IMR-90 (cell line): ENCODE measurements around the gene ARNT2. TPM values are rescaled to one million over a fixed set of nuclear protein-coding genes. Genes with fewer than 3 reads are reported as not detected.

Source experiments
- ATAC-seq: fragments of 200-7000 bp; cut with Tn5 transposase; 2 replicates; pipeline ENCODE4 v1.9.1; 2020; ENCODE audit warnings: low read depth, mild to moderate bottlenecking, moderate library complexity
- BruUV-seq: library from RNA; stranded (reverse); fragments of 400-500 nt; replicated peaks from 2 replicates; lab custom pipeline; 2021; lab: Mats Ljungman, UMichigan
- CTCF ChIA-PET: fragments of 300-600 bp; formaldehyde crosslinking; extraction: SDS; loops from one replicate; lab custom pipeline; 2021; ENCODE audit warnings: antibody characterized with exemption; lab: Yijun Ruan, JAX
- POLR2A ChIA-PET: fragments of 300-600 bp; sonication (Branson Sonifier 250); formaldehyde crosslinking; loops from one replicate; lab custom pipeline; 2022; ENCODE audit warnings: antibody characterized with exemption; ENCODE audit not compliant: unreplicated experiment; lab: Charles Lee
- DNase-seq: peaks from one replicate; pipeline ENCODE4 v3.0.0; 2013
- H2AFZ ChIP-seq: replicated peaks from 2 replicates; pipeline ENCODE3; 2013; ENCODE audit warnings: low read length, mild to moderate bottlenecking; ENCODE audit not compliant: poor library complexity
- H2AK5ac ChIP-seq: 2 replicates; pipeline ENCODE4 v1.6.1; 2013; ENCODE audit warnings: low read depth, low read length, inconsistent platforms
- H2AK9ac ChIP-seq: replicated peaks from 2 replicates; pipeline ENCODE3; 2013; ENCODE audit warnings: mild to moderate bottlenecking, low read depth, low read length, moderate library complexity; ENCODE audit not compliant: poor library complexity
- H2BK120ac ChIP-seq: 2 replicates; pipeline ENCODE4 v1.6.1; 2013; ENCODE audit warnings: low read depth, low read length, inconsistent platforms
- H2BK15ac ChIP-seq: 3 replicates; pipeline ENCODE4 v1.6.1; 2013; ENCODE audit warnings: low read depth, low read length, inconsistent platforms
- H2BK20ac ChIP-seq: 2 replicates; pipeline ENCODE4 v1.6.1; 2013; ENCODE audit warnings: low read depth, mild to moderate bottlenecking, inconsistent platforms, low read length, moderate library complexity
- H2BK5ac ChIP-seq: 2 replicates; pipeline ENCODE4 v1.6.1; 2013; ENCODE audit warnings: mild to moderate bottlenecking, low read depth, low read length, inconsistent platforms; ENCODE audit not compliant: poor library complexity, severe bottlenecking
- H3K14ac ChIP-seq: replicated peaks from 2 replicates; pipeline ENCODE4 v1.6.1; 2013; ENCODE audit warnings: low read depth, low read length, inconsistent platforms
- H3K18ac ChIP-seq: 2 replicates; pipeline ENCODE4 v1.6.1; 2013; ENCODE audit warnings: low read depth, low read length, control low read depth
- H3K23ac ChIP-seq: 2 replicates; pipeline ENCODE4 v1.6.1; 2013; ENCODE audit warnings: low read depth, low read length, inconsistent platforms
- H3K27ac ChIP-seq: 2 replicates; pipeline ENCODE4 v1.5.1; 2013; ENCODE audit warnings: mild to moderate bottlenecking, control low read depth, low read length; ENCODE audit not compliant: insufficient read depth
- H3K27me3 ChIP-seq: 2 replicates; pipeline ENCODE4 v1.6.1; 2013; ENCODE audit warnings: low read length; ENCODE audit not compliant: control insufficient read depth, insufficient read depth
- H3K36me3 ChIP-seq: 2 replicates; pipeline ENCODE4 v1.6.1; 2013; ENCODE audit warnings: low read length, mixed read lengths; ENCODE audit not compliant: control insufficient read depth, insufficient read depth
- H3K4ac ChIP-seq: 2 replicates; pipeline ENCODE4 v1.6.1; 2013; ENCODE audit warnings: low read depth, low read length, inconsistent platforms
- H3K4me1 ChIP-seq: 2 replicates; pipeline ENCODE4 v1.6.1; 2013; ENCODE audit warnings: low read length, mixed read lengths; ENCODE audit not compliant: control insufficient read depth, insufficient read depth
- H3K4me2 ChIP-seq: 2 replicates; pipeline ENCODE4 v1.6.1; 2013; ENCODE audit warnings: low read depth, mild to moderate bottlenecking, control low read depth, low read length, moderate library complexity
- H3K4me3 ChIP-seq: 2 replicates; pipeline ENCODE4 v1.5.1; 2013; ENCODE audit warnings: low read depth, mild to moderate bottlenecking, control low read depth, low read length, moderate library complexity; ENCODE audit not compliant: insufficient read depth
- H3K56ac ChIP-seq: 2 replicates; pipeline ENCODE4 v1.6.1; 2013; ENCODE audit warnings: low read length, inconsistent platforms; ENCODE audit not compliant: insufficient read depth; ENCODE audit errors: extremely low read depth
- H3K79me1 ChIP-seq, 2 experiments: 2 replicates each; pipeline ENCODE4 v1.6.1; 2013; ENCODE audit warnings: low read length in 2 of 2, inconsistent platforms in 1 of 2, low read depth in 1 of 2
- H3K9ac ChIP-seq: 2 replicates; pipeline ENCODE4 v1.6.1; 2013; ENCODE audit warnings: low read depth, low read length, control low read depth
- H3K9me1 ChIP-seq: 2 replicates; pipeline ENCODE4 v1.6.1; 2013; ENCODE audit warnings: low read length, inconsistent platforms; ENCODE audit not compliant: insufficient read depth
- H3K9me3 ChIP-seq: 2 replicates; pipeline ENCODE4 v1.6.1; 2013; ENCODE audit warnings: low read length; ENCODE audit not compliant: control insufficient read depth, insufficient read depth
- H4K20me1 ChIP-seq: 2 replicates; pipeline ENCODE4 v1.6.1; 2013; ENCODE audit warnings: low read length, inconsistent platforms; ENCODE audit not compliant: insufficient read depth
- H4K5ac ChIP-seq: 2 replicates; pipeline ENCODE4 v1.6.1; 2013; ENCODE audit warnings: mild to moderate bottlenecking, low read depth, low read length, control low read depth
- H4K8ac ChIP-seq, 2 experiments: 2 replicates each; pipeline ENCODE4 v1.6.1; 2013; ENCODE audit warnings: low read depth in 2 of 2, low read length in 2 of 2, control low read depth in 1 of 2, inconsistent platforms in 1 of 2
- H4K91ac ChIP-seq: 2 replicates; pipeline ENCODE4 v1.6.1; 2013; ENCODE audit warnings: low read depth, low read length, inconsistent platforms; ENCODE audit not compliant: insufficient read depth
- NFE2L2 ChIP-seq: fragments of 150-350 bp; IDR thresholded peaks from 2 replicates; pipeline ENCODE4 v1.6.1; 2016; ENCODE audit warnings: low read depth, mild to moderate bottlenecking, low read length
- dilution Hi-C: fragments of 300-500 bp; cut with HindIII; formaldehyde crosslinking; loops from one replicate; pipeline ENCODE4 v1.14.3; 2018; ENCODE audit warnings: low sequenced_read_pairs; ENCODE audit not compliant: unreplicated experiment
- in situ Hi-C: fragments of 300-500 bp; cut with MboI; formaldehyde crosslinking; loops from 3 replicates; pipeline ENCODE4 v1.14.3; 2019; ENCODE audit warnings: low sequenced_read_pairs, inconsistent platforms, mixed read lengths
- intact Hi-C: fragments of 100-400 bp; cut with micrococcal nuclease; formaldehyde crosslinking; loops from 2 replicates; pipeline ENCODE4 v1.10.0; 2022
- polyA plus RNA-seq, 3 experiments: library from polyadenylated mRNA; depleted of rRNA; stranded (reverse); fragments of >200 nt; gene quantifications; 2 replicates each; pipeline ENCODE4 v1.2.3, GENCODE V29; 2012; ENCODE audit warnings: low replicate concordance in 1 of 3
- total RNA-seq: library from RNA; depleted of rRNA; stranded (reverse); fragments of >200 nt; gene quantifications from 2 replicates; pipeline ENCODE4 v1.2.3, GENCODE V29; 2012

Gene ARNT2
- total and polyA plus RNA-seq, 2 of the 4 experiments (the other 2 are of a cell fraction): 18.2 to 19.0 TPM

DNA sequence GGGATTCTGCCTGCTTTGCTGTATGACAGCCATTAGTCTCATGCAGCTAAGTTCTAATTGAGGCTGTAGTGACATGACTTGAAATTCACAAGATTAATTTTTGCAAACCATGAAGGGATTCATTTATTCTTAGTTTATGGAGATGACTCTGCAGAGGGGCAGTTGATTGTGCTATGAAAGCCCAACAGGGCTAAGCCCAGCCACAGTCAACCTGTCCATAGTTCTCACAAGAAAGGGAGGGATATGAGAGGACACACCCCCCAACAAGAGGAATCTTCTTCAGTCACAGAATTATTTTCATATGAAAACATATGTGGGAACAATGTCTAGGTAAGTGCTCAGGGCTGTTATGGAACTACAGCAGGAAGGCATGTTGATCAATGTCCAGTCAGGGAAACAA, 229.0 kb downstream of the ARNT2 start:
- no peak overlapping the region for H3K18ac ChIP-seq
- TF ChIP-seq NFE2L2: no peak
- intact Hi-C loops: no loop called here
- dilution Hi-C loops: no loop called here
- H2AK9ac ChIP-seq: no peak overlapping the region
- H4K91ac ChIP-seq: no peak overlapping the region
- H2AFZ ChIP-seq: no peak overlapping the region
- no peaks in the 10 kb centered on the region; the same call in 1 of the 2 replicates for H3K9me1 ChIP-seq
- H2AK5ac ChIP-seq: no peak overlapping the region
- no peaks in the 10 kb centered on the region for H3K9me3 ChIP-seq
- no peak overlapping the region for H3K4me3 ChIP-seq
- no peak overlapping the region for H2BK20ac ChIP-seq
- DNase-seq: no peak
- ChIA-PET CTCF (no interaction called here), POLR2A (no interaction called here)
- H3K36me3 ChIP-seq: no peaks in the 10 kb centered on the region
- no peak overlapping the region for H4K5ac ChIP-seq
- H3K27ac ChIP-seq: no peak overlapping the region
- H3K56ac ChIP-seq: no peak overlapping the region
- peaks cover 2% of the 10 kb centered on the region; the same call in 1 of the 2 replicates for H3K27me3 ChIP-seq
- H3K23ac ChIP-seq: no peak overlapping the region
- BruUV-seq: no TSS peak
- no peak overlapping the region for H2BK5ac ChIP-seq
- H3K4me1 ChIP-seq: peaks cover 2% of the 10 kb centered on the region; the same call in 1 of the 2 replicates
- in situ Hi-C loops: no loop called here
- no peaks in the 10 kb centered on the region for H3K79me1 ChIP-seq
- no peak overlapping the region for H2BK15ac ChIP-seq
- no peak overlapping the region for H3K4ac ChIP-seq
- H2BK120ac ChIP-seq: no peak overlapping the region
- H4K8ac ChIP-seq: no peak overlapping the region
- H3K4me2 ChIP-seq: no peak overlapping the region
- H3K9ac ChIP-seq: no peak overlapping the region
- no peaks in the 10 kb centered on the region for H4K20me1 ChIP-seq
- no peak for ATAC-seq
- no peak overlapping the region for H3K14ac ChIP-seq
